Measurements from ENCODE around the gene KRTAP5-11.

DNA sequence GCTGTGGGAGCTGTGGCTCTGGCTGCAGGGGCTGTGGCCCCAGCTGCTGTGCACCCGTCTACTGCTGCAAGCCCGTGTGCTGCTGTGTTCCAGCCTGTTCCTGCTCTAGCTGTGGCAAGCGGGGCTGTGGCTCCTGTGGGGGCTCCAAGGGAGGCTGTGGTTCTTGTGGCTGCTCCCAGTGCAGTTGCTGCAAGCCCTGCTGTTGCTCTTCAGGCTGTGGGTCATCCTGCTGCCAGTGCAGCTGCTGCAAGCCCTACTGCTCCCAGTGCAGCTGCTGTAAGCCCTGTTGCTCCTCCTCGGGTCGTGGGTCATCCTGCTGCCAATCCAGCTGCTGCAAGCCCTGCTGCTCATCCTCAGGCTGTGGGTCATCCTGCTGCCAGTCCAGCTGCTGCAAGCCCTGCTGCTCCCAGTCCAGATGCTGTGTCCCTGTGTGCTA lies 33.9 kb downstream of the KRTAP5-11 start:
- TF ChIP-seq, protein P1, sequence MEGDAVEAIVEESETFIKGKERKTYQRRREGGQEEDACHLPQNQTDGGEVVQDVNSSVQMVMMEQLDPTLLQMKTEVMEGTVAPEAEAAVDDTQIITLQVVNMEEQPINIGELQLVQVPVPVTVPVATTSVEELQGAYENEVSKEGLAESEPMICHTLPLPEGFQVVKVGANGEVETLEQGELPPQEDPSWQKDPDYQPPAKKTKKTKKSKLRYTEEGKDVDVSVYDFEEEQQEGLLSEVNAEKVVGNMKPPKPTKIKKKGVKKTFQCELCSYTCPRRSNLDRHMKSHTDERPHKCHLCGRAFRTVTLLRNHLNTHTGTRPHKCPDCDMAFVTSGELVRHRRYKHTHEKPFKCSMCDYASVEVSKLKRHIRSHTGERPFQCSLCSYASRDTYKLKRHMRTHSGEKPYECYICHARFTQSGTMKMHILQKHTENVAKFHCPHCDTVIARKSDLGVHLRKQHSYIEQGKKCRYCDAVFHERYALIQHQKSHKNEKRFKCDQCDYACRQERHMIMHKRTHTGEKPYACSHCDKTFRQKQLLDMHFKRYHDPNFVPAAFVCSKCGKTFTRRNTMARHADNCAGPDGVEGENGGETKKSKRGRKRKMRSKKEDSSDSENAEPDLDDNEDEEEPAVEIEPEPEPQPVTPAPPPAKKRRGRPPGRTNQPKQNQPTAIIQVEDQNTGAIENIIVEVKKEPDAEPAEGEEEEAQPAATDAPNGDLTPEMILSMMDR (conservative IDR thresholded peaks at IDR 0.05; ENCODE audit: low read length), result no peak
- no peak for TF ChIP-seq EZH2phosphoT487 (IDR thresholded peaks at IDR 0.05; ENCODE audit: borderline replicate concordance, low read depth, low read length)
